Stomach (tissue), 9 donors: ENCODE data around the gene SCAMP1. TPM values are rescaled to one million over a fixed set of nuclear protein-coding genes. Genes with fewer than 3 reads are reported as not detected.
A peak's percentile ranks its signal among the peaks of the same experiment; 100 is the strongest.
"Not testable (repeated sequence)": the region's sequence is repeated elsewhere in the genome, so short reads cannot be mapped to it uniquely, and the experiment has no call there.

Experiments
- DNase-seq, 2 donors: peaks; one replicate each; pipeline versions ENCODE4 v3.0.0 to v3.0.0-alpha.2; 2013 to 2019
- H3K27ac ChIP-seq, 5 donors: fragments of 200-600 bp in 4 of 5; sonication (generic) in 4 of 5; one replicate each; pipeline ENCODE4 v1.5.1; 2013 to 2019; ENCODE audit warnings: mild to moderate bottlenecking in 1 of 5, moderate library complexity in 1 of 5
- H3K27me3 ChIP-seq, 3 donors: fragments of 200-600 bp; sonication (generic); one replicate each; pipeline ENCODE4 v1.5.1; 2017 to 2019; ENCODE audit warnings: mixed run types in 1 of 3
- H3K36me3 ChIP-seq, 4 donors: fragments of 200-600 bp; sonication (generic); 1 replicate in 3 of 4; 2 replicates in 1 of 4; pipeline ENCODE4 v1.5.1; 2016 to 2019
- H3K4me1 ChIP-seq, 4 donors: fragments of 200-600 bp; sonication (generic); one replicate each; pipeline ENCODE4 v1.5.1; 2016 to 2019
- H3K4me3 ChIP-seq, 4 donors: fragments of 200-600 bp; sonication (generic) in 3 of 4; one replicate each; pipeline ENCODE4 v1.5.1; 2016 to 2019; ENCODE audit warnings: mild to moderate bottlenecking in 1 of 4
- H3K9me3 ChIP-seq, 4 donors: fragments of 200-600 bp; sonication (generic); one replicate each; pipeline ENCODE4 v1.5.1; 2016 to 2019
- CTCF ChIP-seq, 7 experiments: fragments of 450-650 bp in 4 of 7; fragments of 200-600 bp in 3 of 7; sonication (generic) in 3 of 7; IDR thresholded peaks; one replicate each; pipeline ENCODE4 v1.5.1; 2016 to 2019; ENCODE audit warnings: antibody characterized with exemption in 7 of 7, control low read depth in 2 of 7, mild to moderate bottlenecking in 1 of 7
- EP300 ChIP-seq: sonication (generic); formaldehyde crosslinking; IDR thresholded peaks from one replicate; pipeline ENCODE4 v1.6.1; 2017; ENCODE audit warnings: antibody characterized with exemption
- POLR2A ChIP-seq, 4 donors: fragments of 450-650 bp; IDR thresholded peaks; one replicate each; pipeline ENCODE4 v1.6.1; 2016; ENCODE audit warnings: antibody characterized with exemption in 4 of 4, control low read depth in 2 of 4, mild to moderate bottlenecking in 1 of 4, moderate library complexity in 1 of 4
- POLR2AphosphoS5 ChIP-seq, 3 donors: sonication (generic); formaldehyde crosslinking; IDR thresholded peaks; one replicate each; pipeline ENCODE4 v1.6.1; 2016; ENCODE audit warnings: antibody characterized with exemption in 3 of 3
- WGBS, 5 donors: extraction: QIAGEN DNeasy Blood & Tissue Kit in 3 of 5; methylation state at CpG; one replicate each; pipeline versions ENCODE4 v1.1.5 to v1.1.7; 2013 to 2018; 5-methylcytosine and 5-hydroxymethylcytosine counted together
- intact Hi-C: fragments of 100-400 bp; cut with DNase I; formaldehyde crosslinking; loops from one replicate; pipeline ENCODE4 v1.15.1; 2023; ENCODE audit warnings: low total_unique reads
- polyA plus RNA-seq, 3 donors: library from polyadenylated mRNA; stranded (reverse); fragments of 200-250 nt; gene quantifications; one replicate each; pipeline ENCODE4 v1.2.3, GENCODE V29; 2013
- total RNA-seq, 5 donors: library from RNA; depleted of rRNA; stranded (reverse); fragments of >200 nt; gene quantifications; one replicate each; pipeline versions ENCODE4 v1.1.0 to v1.2.3, GENCODE V29; 2014 to 2016
- donor health status: healthy with polysubstance abuse.
- donor health status: Bipolar disorder and iron deficiency.
- donor health status: healthy.

The SCAMP1 gene
- total and polyA plus RNA-seq, 8 donors: 7.2 to 77.3 (median 14.7) TPM

DNA sequence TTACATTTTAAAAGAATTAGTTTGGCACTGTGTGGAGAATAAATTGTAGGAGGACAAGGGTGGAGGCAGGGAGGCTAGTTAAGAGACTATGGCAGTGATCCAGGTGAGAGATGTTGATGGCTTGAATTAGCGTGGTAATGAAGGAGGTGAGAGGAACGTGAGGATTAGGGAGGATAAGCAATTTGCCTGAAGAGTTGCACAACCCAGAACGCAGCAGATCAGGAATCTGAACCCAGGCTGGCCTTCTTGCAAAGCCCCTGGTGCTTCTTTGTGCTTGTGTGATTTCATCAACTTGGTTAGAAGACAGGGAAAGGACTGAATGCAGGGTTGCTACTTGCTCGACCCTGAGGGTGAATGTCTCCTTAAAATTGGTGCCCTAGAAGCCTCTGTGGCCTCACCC is 6.9 kb upstream of the SCAMP1 start:
- Histone ChIP-seq H3K4me1 (peaks cover 0 to 5% (median 2%) of the 10 kb centered on the region in 4 donors), H3K36me3 (peaks cover 0 to 5% (median 2%) of the 10 kb centered on the region in 4 donors), H3K9me3 (no peaks in the 10 kb centered on the region), H3K4me3 (no peak overlapping the region), H3K27ac (no peak overlapping the region), H3K27me3 (no peaks in the 10 kb centered on the region)
- TF ChIP-seq EP300 (no peak), CTCF (IDR thresholded peaks at IDR 0.05) (no peak), POLR2A (IDR thresholded peaks at IDR 0.05) (no peak), POLR2AphosphoS5 (IDR thresholded peaks at IDR 0.05) (no peak)
- DNase-seq: no peak
- WGBS, 5 donors: 58 to 68% (median 64%) methylated on average over 4 of the region's 4 CpGs
- intact Hi-C loops: no loop called here

DNA sequence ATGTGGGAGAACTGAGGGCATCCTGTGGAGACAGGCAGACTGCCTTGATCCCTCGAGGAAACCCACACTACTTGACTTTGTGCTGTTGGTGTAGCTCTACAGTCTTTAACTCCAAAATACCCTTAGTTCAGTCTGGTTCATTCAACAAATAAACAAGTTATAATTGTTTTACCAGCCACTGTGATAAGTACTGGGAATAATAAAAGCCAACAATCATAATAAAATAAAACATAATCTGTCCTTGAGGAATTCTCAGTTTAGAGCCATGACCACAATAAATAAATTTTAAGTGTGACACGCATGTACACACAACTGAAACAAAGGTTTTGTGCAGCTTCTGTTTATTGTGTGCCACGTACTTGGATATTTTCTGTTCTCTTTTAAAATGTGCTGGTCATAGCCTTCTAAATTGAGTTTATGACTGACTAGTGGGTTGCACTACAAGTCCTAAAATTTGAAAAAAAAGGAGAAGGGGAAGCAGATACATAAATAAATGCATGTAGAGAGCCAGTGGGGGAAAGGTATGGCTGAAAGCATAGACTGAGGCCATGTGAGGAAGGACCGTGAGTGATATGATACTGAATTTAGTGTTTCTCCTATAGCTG is 6.2 kb upstream of the SCAMP1 start:
- WGBS, 5 donors: 55 to 67% (median 60%) methylated on average over 4 of the region's 4 CpGs
- H3K4me1 ChIP-seq: peaks cover 5 to 12% (median 8%) of the 10 kb centered on the region in 4 donors
- no peak for TF ChIP-seq CTCF (IDR thresholded peaks at IDR 0.05)
- no peak for TF ChIP-seq POLR2A (IDR thresholded peaks at IDR 0.05)
- TF ChIP-seq POLR2AphosphoS5 (IDR thresholded peaks at IDR 0.05): no peak
- TF ChIP-seq EP300: no peak
- no peak overlapping the region for H3K27ac ChIP-seq
- H3K36me3 ChIP-seq: peaks cover 0 to 5% (median 2%) of the 10 kb centered on the region in 4 donors
- intact Hi-C loops: no loop called here
- no peak overlapping the region for H3K4me3 ChIP-seq
- no peak for DNase-seq
- no peaks in the 10 kb centered on the region for H3K9me3 ChIP-seq
- no peaks in the 10 kb centered on the region for H3K27me3 ChIP-seq

GRCh38 chr5:78355561-78355960 is 4.9 kb upstream of the SCAMP1 start:
- Histone ChIP-seq H3K27me3 (no peaks in the 10 kb centered on the region), H3K4me1 (peaks cover 5 to 17% (median 14%) of the 10 kb centered on the region in 4 donors), H3K27ac (no peak overlapping the region), H3K9me3 (no peaks in the 10 kb centered on the region), H3K36me3 (peaks cover 0 to 5% (median 2%) of the 10 kb centered on the region in 4 donors), H3K4me3 (no peak overlapping the region)
- 82 to 94% (median 88%) methylated on average over 2 of the region's 2 CpGs for WGBS, 5 donors
- intact Hi-C loops: loop anchor here (5.0 kb wide), 1 partner anchor 53 kb away; no protein-coding TSS in a partner anchor
- no peak for DNase-seq
- no peak for TF ChIP-seq POLR2A (IDR thresholded peaks at IDR 0.05)
- no peak for TF ChIP-seq EP300
- no peak for TF ChIP-seq POLR2AphosphoS5 (IDR thresholded peaks at IDR 0.05)
- no peak for TF ChIP-seq CTCF (IDR thresholded peaks at IDR 0.05)

DNA sequence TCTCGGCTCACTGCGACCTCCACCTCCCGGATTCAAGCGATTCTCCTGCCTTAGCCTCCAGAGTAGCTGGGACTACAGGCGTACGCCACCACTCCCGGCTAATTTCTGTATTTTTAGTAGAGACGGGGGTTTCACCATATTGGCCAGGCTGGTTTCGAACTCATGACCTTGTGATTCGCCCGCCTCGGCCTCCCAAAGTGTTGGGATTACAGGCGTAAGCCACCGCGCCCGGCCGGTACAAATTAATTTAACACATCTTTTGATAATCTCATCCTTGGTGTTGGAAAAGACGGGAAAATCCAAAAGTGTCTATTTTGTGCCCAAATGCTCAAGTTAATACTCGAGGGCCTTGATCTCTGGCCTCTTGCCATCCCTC is 974 bp upstream of the SCAMP1 start:
- H3K9me3 ChIP-seq, H3K27me3 ChIP-seq, H3K36me3 ChIP-seq, DNase-seq: not testable (repeated sequence)
- Histone ChIP-seq H3K4me1 (peaks cover 18 to 44% (median 36%) of the 10 kb centered on the region in 4 donors), H3K4me3 (peak overlapping the region; percentile 87 to 97 (median 94)), H3K27ac (peak overlapping the region; percentile 93 to 98 (median 98))
- intact Hi-C loops: loop anchor here (5.0 kb wide), 1 partner anchor 57 kb away; no protein-coding TSS in a partner anchor
- WGBS, 5 donors: 73 to 81% (median 76%) methylated on average over 19 of the region's 19 CpGs

GRCh38 chr5:78360674-78360923 is 182 bp downstream of the SCAMP1 start:
- peaks cover 18 to 44% (median 36%) of the 10 kb centered on the region in 4 donors for H3K4me1 ChIP-seq
- peaks cover 0 to 5% (median 2%) of the 10 kb centered on the region in 4 donors for H3K36me3 ChIP-seq
- TF ChIP-seq CTCF (IDR thresholded peaks at IDR 0.05) (no peak), EP300 (no peak), POLR2A (IDR thresholded peaks at IDR 0.05) (no peak), POLR2AphosphoS5 (IDR thresholded peaks at IDR 0.05) (no peak)
- intact Hi-C loops: no loop called here
- peak overlapping the region; percentile 87 to 97 (median 94) for H3K4me3 ChIP-seq
- no peaks in the 10 kb centered on the region for H3K27me3 ChIP-seq
- DNase-seq: no peak
- H3K9me3 ChIP-seq: no peaks in the 10 kb centered on the region
- 0 to 1% (median 1%) methylated on average over 18 to 26 of the region's 26 CpGs; no CpG with 5 or more reads in 1 of the 5 donors for WGBS, 5 donors
- H3K27ac ChIP-seq: peak overlapping the region; percentile 93 to 98 (median 98)
